Anterior cingulate cortex (tissue), 58 donors: ENCODE measurements around the gene MMP21.

Experiments
- DNase-seq, 58 donors: peaks; one replicate each; lab custom pipeline; 2025; lab: John Stamatoyannopoulos, UW

The MMP21 gene

GRCh38 chr10:125719173-125720001 is 56.2 kb downstream of the MMP21 start, which contains the start of gene EDRF1:
EDRF1 (plus strand) TSS chr10:125719709; CDS start chr10:125719808, 99 bp downstream.
- DNase-seq = peak; percentile 90 to 100 (median 98)
